ENCODE results near the gene PRXL2A. TPM values are rescaled to one million over a fixed set of nuclear protein-coding genes. Genes with fewer than 3 reads are reported as not detected.

PRXL2A gene
- total RNA-seq, 1 experiment from 2014 or later = 47.1 TPM

DNA sequence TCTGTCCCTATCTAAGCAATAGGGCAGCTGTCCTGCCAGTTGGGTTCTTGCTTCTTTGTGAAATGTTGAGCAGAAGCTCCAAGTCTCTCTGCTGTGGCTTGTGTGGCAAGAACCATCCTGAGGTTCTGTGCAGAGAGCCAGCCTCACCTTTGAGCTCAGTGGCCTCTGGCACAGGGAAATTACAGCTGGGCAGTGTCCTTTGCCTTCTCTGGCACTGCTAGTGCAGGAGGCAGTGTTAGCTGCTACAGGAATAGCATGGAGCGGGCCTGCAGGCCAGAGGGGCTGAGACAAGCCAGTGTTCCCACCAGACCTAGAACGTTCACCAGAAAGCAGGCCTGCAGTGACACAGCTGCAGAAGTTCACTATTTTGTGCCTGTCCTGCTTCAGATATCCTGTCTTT is 1.8 kb downstream of the PRXL2A start:
- Mint-ChIP-seq H3K9me3 (no peaks in the 10 kb centered on the region), H3K36me3 (ENCODE audit: insufficient read depth in 1 of 3, low read depth in 3 of 3) (peaks cover 2 to 15% (median 3%) of the 10 kb centered on the region in 3 experiments; a peak in 3 of 7 replicates), H3K4me1 (peaks cover 44 to 59% of the 10 kb centered on the region in 2 experiments), H3K4me3 (peak overlapping the region in 1 of 2 experiments; percentile 61; a peak in 2 of 5 replicates), H3K27me3 (ENCODE audit: low read depth) (peaks cover 31% of the 10 kb centered on the region), H3K27ac (no peak overlapping the region)
- Histone ChIP-seq H4K20me1 (ENCODE audit: control insufficient read depth, insufficient read depth, insufficient read length) (no peaks in the 10 kb centered on the region), H2BK12ac (ENCODE audit: insufficient read length, low read depth, low read length) (no peak overlapping the region), H3K27me3 (ENCODE audit: insufficient read depth, low read length) (peaks cover 4% of the 10 kb centered on the region; the same call in 1 of the 2 replicates), H3K14ac (ENCODE audit: insufficient read depth, low read length) (no peak overlapping the region), H3K4me1 (ENCODE audit: insufficient read depth, low read length) (no peaks in the 10 kb centered on the region), H2BK120ac (ENCODE audit: low read depth, low read length, poor library complexity, severe bottlenecking) (no peak overlapping the region), H4K8ac (replicated peaks; ENCODE audit: insufficient read length, low read depth, low read length) (no peak overlapping the region), H3K79me1 (ENCODE audit: insufficient read depth, low read depth, low read length, poor library complexity, severe bottlenecking) (no peaks in the 10 kb centered on the region), H3K79me2 (ENCODE audit: insufficient read depth, low read length) (no peaks in the 10 kb centered on the region), H3K18ac (ENCODE audit: insufficient read length, low read depth, low read length) (no peak overlapping the region), H3K9ac (ENCODE audit: extremely low read depth, insufficient read length, low read length) (no peak overlapping the region), H2AFZ (ENCODE audit: low read length) (no peak overlapping the region), H4K5ac (ENCODE audit: insufficient read length, low read depth, low read length) (no peak overlapping the region), H2BK5ac (ENCODE audit: insufficient read length, low read length) (no peak overlapping the region), H3K27ac (ENCODE audit: insufficient read length, low read depth, low read length) (no peak overlapping the region), H4K91ac (ENCODE audit: insufficient read length, low read depth, low read length) (no peak overlapping the region), H3K23ac (ENCODE audit: insufficient read length, low read depth, low read length) (no peak overlapping the region), H3K4me2 (ENCODE audit: insufficient read depth, insufficient read length, low read length) (no peak overlapping the region), H3K23me2 (ENCODE audit: insufficient read length, low read depth, low read length, poor library complexity, severe bottlenecking) (peaks cover 8% of the 10 kb centered on the region), H2BK20ac (ENCODE audit: low read depth, low read length, poor library complexity, severe bottlenecking) (no peak overlapping the region), H2BK15ac (ENCODE audit: low read depth, low read length) (no peak overlapping the region), H3K56ac (ENCODE audit: insufficient read length, low read depth, low read length) (no peak overlapping the region), H2AK5ac (ENCODE audit: insufficient read length, low read length) (no peak overlapping the region), H3K4ac (ENCODE audit: low read depth, low read length) (no peak overlapping the region), H3K9me3 (ENCODE audit: control insufficient read depth, low read depth, low read length) (no peaks in the 10 kb centered on the region), H3T11ph (ENCODE audit: low read length) (no peak overlapping the region)
- TF ChIP-seq, protein P1, sequence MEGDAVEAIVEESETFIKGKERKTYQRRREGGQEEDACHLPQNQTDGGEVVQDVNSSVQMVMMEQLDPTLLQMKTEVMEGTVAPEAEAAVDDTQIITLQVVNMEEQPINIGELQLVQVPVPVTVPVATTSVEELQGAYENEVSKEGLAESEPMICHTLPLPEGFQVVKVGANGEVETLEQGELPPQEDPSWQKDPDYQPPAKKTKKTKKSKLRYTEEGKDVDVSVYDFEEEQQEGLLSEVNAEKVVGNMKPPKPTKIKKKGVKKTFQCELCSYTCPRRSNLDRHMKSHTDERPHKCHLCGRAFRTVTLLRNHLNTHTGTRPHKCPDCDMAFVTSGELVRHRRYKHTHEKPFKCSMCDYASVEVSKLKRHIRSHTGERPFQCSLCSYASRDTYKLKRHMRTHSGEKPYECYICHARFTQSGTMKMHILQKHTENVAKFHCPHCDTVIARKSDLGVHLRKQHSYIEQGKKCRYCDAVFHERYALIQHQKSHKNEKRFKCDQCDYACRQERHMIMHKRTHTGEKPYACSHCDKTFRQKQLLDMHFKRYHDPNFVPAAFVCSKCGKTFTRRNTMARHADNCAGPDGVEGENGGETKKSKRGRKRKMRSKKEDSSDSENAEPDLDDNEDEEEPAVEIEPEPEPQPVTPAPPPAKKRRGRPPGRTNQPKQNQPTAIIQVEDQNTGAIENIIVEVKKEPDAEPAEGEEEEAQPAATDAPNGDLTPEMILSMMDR (conservative IDR thresholded peaks at IDR 0.05) = no peak
- DNase-seq = no peak
- WGBS (ENCODE audit: extremely low coverage, insufficient read length, low lambda C conversion rate) = no CpG with 5 or more reads among the region's 2 CpGs
